ENCODE data around the gene ZNF423.
A peak's percentile ranks its signal among the peaks of the same experiment; 100 is the strongest.
"Not testable (repeated sequence)": the region's sequence is repeated elsewhere in the genome, so short reads cannot be mapped to it uniquely, and the experiment has no call there.

ZNF423 gene

DNA sequence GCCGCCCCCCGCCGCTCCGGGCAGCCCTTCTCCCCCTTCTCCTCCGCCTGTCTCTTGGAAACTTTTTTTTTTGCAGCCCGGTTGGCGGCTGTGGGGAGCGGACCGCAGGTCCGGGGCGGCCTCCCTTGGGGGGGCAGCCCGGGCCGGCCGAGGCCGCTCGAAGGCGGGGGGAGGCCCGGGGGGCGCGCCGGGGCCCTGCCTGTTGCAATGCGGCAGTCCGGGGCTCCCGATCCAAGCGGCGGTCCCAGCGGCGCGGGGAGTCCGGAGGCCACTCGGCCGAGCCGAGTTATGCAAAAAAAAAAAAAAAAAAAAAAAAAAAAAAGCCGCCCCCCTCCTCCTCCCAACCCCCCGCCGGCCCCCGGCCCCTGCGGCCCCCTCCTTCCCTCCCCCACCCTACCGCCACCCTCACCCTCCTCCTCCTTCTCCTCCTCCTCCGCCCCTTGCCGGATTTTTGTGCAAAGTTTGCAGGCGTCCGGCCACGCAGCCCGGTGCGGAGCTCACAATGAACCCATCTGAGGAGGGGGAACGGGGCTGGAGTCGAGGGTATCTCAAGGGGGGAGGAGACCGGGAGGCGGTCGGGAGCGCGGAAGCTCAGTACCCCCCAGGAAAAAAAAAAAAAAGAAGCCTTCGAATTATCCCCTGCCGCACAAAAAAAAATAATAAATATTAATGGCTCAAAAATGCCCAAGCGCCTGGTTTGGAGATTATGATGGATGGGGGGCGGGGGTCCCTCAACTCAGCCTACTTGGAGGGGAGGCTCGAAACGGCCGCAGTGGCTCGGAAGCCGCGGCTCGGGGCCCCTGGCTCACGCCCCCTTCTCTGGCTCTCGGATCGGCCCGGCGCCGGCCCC lies at the start of gene ZNF423:
Gene ZNF423 (minus strand): TSS at position 291 of the 850 bp plus-strand sequence. CDS start 338 bp downstream, outside the sequence.
- DNase-seq = no peak

DNA sequence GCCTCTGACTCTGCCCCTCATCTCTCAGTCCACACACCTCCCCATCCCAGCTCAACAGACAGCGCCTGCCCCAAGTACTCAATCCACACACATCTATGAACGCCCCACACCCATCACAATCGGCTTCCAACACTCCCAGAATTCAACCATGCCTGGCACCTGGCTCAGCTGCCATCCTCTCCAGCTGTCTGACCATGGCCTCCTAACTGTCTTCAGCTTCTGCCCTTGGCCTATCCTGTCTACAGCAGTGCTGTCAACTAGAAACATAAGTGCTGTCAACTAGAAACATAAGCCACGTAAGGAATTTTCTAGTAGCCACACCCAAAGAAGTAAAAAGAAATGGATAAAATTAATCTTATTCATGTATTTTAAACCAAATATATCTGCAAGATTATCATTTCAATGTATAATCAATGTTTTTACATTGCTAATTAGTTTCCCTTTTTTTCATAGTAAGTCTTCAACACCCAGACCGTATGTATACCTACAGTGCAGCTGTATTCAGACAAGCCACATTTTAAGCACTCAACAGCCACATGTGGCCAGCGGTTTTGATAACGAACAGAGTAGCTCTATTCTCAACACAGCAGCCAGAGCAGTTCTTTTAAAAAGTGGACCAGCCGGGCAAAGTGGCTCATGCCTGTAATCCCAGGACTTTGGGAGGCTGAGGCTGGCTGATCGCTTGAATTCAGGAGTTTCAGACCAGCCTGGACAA lies 48.6 kb upstream of the ZNF423 start:
- DNase-seq = no peak

DNA sequence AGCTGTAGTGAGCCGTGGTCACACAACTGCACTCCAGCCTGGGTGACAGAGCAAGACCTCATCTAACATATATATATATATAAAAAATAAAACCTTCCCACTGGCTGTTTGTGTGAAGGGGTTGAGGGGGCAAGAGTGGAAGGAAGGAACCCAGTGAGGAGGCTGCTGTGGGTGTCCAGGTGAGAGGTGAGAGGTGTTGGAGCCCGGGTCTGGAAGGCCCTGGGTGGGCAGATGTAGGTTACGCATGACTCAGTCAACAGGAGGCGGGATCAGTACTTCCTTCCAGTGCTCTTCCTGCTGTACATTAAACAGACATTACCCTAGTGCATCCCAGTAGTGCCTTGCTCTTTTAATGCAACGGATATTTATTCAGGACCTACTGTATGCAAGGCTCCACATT lies 47.0 kb upstream of the ZNF423 start:
- no peak for DNase-seq

DNA sequence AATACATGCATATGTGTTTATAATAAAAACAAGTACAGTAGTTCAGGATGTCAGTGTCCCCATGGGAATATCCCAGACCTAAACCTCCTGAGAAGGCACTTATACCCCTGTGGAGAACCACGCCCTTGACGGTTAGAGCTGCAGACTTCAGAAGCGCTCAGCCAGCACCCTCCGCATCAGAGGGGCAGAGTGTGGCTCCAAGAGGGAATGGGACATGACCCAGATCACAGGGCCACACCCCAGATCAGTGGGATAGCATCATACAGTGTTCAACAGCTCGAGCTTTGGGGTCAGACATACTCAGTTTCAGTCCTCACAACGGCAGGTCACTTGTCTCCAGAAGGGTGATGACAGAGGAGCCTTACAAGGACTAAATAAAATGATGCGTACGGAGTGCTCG lies 45.8 kb upstream of the ZNF423 start:
- no peak for DNase-seq

DNA sequence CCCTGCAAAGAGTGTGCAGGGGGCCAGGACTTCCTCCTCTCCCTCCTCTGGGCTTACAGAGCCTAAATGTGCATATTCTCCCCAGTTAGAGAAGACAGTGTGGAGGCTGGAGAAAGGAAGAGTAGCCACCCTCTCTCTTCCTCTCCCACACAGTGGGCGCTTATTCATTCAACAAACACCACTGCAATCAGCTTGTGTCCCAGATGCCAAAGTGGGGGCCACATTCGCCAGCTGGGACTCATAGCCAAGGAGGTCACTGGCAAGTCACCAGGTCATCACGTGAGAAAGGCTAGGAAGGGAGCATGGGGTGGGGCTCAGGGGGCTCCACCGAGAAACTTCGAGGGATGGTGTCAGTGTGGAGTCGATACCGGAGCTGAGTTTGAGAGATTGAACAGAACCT lies 45.0 kb upstream of the ZNF423 start:
- DNase-seq = no peak

DNA sequence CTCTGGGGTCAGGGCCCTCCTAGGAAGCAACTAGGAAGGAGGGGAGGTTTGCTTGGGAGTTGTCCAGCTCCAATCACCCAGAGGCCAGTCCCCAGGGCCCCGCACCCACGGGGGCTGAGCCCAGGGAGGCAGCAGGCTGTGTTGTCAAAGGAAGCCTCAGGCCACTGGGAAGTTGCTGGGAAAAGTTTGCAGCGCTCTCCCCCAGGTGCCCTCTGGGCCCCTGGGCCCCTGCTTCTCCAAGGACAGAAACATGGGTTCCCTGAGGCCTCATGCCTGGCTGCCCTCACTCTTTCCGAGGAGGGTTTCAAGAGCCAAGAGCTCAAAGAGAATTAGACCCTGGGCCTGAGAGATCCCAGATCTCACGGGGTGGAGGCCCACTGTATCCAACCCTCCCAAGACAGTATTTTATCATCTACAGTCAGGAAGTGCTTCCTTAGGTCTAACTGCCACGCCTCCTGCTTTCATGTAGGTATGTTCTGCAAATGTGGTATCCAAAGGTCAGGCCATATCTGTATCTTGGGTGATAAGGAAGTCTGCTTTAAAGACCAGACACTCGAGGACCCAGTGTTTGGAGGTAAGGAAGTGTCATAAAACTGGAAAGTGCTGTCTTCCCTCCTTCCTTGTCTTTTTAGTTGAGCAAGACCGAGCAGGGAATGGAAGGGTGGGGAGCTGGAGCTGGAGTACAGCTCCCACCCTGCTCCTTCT lies 44.2 kb upstream of the ZNF423 start:
- DNase-seq = no peak

DNA sequence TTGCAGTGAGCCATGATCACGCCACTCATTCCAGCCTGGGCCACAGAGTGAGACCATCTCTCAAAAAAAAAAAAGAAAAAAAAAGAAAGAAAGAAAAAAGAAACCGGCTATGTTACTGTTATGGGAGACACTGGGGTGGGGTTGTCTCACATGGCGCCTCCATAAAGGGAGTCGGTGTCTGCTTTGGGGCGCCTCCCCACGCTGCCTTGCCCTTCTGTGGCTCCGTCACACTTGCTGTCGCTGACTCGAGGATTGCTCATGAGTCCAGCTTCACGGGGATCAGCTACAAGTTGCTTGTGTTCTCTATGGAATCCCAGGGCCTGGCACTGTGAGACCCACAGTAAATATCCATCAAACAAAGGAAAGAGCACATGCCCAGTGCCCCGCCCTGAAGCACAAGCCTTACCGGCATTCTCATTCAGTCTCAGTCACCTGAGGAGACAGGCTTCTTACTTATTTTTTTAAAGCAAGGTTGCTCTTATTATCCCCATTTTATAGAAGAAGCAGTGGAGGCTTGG lies 40.6 kb upstream of the ZNF423 start:
- no peak for DNase-seq

DNA sequence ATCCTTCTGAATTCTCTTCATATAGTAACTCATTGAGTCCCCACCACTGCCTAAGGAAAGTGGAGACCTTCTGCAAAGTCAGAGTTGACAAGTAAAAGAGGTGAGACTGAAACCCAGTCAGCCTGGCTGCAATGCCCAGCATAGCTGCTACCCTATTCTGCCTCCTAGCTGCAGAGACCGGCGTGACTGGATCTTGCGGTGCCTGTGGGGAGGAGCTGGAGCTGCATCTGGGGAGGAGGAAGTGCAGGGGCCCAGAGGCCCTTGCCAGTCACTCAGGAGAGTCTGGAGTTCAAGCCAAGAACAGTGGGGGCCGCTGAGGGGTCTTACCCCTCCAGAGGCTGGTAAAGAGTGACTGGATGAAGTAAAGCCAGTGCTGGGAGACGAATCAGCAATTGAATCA lies 35.0 kb upstream of the ZNF423 start:
- DNase-seq = peak in 1 of 2 donors; percentile 1

DNA sequence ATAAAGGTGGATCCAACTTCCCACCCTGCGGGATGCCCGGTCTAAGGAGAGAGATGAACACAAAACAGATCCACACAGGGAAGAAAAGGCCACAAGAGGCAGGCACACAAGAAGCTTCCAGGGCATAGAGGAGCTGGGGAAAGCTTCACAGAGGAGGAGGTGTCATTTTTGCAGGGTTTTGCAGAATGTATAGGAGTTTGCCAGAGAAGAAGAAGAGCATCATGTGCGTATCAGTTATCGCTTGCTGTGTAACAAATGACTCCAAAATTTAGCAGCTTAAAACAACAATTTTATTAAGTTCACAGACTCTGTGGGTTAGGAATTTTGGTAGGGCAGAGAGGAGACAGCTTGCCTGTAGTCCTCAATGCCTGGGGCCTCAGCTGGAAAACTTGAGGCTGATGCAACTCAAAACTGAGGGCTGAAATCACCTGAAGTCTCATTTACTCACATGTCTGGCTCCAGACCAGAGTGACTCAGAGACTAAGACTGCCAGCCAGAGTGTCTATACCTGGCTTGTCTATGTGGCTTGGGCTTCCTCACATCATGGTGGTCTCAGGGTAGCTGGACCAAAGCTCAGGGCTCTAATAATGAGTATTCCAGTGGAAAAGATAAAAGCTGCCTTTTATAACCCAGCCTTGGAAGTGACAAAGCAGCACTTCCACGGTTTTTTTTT lies 33.9 kb upstream of the ZNF423 start:
- no peak for DNase-seq

DNA sequence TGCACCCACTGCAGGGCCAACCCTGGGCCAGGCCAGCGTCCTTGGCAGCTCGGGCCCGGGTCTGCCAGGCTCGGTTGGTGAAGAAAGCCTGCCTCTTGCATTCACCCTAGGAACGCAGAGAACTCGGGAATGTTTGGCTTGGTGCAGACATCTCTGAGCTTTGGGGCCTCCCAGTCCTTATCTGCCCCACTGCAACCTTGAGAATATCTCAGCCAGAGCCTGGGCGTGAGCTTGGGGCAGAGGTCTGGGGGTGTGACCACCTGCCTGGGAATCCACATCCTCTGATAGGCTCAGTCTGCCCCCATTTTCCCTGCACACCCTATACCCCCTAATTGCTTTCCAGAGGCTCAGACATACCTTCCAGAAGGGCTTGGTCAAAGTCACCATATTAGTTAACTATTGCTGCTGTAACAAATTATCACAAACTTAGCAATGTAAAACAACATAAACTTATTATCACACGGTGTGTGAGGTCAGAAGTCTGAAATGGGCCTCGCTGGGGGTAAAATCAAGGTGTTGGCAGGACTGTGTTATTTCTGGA lies 30.7 kb upstream of the ZNF423 start:
- no peak for DNase-seq

DNA sequence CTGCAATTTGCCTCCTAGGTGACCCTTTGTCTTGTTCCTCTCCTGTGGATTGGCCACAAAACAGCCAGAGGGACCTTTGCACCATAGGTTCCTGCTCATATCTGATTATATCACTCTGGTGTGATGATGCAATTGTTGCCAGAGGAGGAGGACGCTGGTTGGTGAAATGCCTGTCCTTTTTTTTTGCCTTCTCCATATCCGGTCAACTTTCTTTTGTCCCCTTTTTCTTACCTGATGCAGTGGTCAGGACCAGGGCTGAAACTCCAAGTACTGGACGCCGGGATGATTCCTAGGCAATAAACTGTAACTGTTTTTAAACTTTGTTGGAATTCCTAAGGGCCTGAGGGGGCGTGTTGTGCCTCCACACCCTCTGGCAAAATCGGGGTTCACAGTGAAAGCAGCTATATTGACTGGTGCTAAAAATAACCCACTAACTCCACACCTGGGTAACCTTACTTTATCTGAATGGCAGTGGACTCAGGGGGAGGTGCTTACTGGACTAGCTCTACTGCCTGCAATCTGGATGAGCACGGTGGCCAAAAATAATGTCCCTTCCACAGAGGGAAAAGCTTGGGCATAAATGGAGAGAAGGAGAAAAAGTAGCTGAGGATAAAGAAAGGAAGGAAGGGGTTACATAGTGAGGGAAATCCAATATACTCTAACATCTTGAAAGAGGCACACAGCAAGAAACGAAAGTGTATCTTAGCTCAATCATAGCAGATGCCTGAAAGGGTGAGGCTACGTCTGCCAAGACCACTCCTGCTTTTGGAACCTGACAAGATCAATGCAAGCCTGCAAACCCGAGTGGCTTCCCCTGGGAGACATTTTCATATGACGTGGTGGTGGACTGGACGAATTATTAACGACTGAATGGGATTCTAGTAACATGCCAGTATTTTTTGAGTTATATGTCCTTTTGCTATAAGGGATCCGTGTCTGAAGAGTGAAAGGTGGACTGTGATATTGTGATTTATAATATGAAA lies 28.4 kb upstream of the ZNF423 start:
- no peak for DNase-seq

DNA sequence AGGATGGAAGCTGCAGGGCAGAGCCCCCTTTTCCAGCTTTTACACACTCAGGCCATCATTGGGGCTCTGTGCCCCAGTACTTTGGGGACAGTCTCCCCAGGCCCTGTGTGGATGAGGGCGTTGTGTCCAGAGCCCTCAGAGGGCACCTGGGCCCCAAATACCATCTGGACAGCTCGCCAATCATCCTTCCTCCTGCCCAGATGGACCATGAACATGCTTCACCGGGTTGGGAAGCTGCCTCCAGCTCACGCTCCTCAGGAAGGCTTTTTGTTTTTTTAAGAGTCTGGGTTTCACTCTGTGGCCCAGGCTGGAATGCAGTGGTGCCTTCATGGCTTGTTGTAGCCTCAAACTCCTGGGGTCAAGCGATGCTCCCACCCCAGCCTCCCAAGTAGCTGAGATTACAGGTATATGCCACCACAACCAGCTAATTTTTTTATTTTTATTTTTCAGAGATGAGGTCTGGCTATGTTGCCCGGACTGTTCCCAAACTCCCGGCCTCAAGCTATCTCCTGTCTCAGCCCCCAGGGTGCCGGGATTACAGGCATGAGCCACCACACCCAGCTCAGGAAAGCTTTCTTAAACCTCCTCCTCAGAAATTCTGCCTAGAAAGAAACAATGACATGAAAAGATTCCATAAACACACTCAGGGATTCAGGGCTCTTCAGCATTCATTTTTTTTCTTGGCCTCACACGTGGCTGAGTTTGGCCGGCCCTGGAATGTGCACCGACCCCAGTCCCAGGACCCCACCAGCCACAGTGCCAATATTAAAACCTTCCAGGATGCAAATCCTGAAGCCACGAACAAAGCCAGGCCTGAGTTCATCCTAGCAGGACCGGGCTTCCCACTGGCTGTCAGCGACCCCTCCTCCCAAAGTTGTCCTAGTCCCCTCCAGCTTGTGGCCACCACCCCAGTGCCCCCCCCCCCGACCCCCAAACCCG lies 27.4 kb upstream of the ZNF423 start:
- DNase-seq = no peak

DNA sequence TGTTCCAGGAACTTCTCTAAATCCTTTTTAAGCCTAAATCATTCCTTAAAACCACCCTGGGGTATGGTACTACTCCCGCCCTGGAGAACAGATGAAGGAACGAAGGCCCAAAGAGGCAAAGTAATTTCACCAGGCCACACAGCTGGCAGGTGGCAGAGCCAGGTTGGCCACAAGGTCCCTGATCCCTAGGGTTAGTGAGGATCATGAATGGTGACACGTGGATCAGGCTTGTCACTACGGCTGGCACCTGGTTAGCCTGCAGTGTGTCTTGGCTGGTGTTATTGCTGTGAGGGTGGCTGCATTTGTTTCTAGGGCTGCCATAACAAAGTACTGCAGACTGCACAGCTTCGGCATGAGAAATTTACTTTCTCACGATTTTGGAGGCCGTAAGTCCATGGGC lies 26.0 kb upstream of the ZNF423 start:
- no peak for DNase-seq

DNA sequence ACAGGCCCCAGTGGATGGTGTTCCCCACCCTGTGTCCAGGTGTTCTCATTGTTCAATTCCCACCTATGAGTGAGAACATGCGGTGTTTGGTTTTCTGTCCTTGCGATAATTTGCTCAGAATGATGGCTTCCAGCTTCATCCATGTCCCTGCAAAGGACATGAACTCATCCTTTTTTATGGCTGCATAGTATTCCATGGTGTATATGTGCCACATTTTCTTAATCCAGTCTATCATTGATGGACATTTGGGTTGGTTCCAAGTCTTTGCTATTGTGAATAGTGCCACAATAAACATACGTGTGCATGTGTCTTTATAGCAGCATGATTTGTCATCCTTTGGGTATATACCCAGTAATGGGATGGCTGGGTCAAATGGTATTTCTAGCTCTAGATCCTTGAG lies 22.6 kb upstream of the ZNF423 start:
- not testable (repeated sequence) for DNase-seq

DNA sequence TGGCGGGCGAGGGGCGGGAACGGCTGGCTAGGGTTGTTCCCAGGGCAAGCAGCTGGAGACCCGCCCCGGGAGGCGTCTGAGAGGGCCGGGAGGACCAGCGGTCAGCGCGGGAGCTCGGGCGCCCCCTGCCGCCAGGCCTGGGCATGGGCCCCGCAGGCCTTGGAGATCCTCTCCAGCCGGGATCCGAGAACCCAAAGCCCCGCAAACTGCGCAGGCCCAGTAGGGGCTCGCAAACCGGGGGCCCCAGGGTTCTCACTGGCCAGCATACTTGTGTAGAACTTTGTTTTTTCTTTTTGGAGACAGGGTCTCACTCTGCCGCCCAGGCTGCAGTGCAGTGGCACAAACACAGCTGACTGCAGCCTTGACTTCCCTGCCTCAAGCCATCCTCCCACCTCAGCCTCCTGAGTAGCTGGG lies 20.8 kb upstream of the ZNF423 start:
- DNase-seq = no peak

DNA sequence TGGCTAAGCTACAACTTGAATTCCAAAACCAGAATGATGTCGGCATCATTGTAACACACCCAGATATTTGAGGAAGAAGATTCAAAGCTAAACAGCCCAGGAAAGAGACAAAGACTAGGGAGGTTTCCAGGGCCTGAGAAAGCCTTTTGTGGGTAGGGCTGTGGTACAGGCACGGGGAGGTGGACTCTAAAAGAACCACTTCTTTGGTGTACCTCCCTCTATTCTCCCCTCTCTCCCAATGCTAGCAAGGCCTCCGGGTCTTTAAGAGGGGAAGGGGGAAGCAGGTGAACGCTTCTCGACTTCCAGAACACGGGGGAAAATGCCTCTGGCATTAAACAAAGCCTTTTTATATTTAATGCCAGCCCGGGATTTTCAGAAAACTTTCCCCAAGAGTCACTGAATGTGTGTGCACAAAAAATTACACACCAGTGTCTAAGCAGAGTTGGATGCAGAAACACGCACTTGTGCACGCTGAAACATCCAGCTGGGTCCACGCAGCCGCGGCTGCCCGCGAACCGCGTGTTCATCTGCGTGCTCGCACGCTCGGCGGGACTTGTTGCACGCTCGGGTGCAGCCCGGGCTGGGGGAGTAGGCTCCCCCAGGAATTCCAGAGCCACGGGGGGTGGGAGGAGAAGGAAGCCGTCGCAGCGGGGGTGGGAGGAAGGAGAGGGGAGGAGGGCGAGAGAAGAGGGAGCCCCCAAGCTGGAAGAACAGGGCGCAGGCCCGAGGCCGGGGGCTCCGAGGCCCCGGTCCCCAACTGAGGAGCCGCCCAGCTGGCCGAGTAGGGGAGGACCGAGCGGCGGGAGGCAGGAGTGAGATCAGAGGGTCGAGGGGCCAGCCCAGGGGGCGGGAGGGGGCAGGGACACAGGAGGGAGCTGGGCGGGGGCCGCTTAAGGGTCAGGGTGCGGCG lies 20.1 kb upstream of the ZNF423 start:
- no peak for DNase-seq

DNA sequence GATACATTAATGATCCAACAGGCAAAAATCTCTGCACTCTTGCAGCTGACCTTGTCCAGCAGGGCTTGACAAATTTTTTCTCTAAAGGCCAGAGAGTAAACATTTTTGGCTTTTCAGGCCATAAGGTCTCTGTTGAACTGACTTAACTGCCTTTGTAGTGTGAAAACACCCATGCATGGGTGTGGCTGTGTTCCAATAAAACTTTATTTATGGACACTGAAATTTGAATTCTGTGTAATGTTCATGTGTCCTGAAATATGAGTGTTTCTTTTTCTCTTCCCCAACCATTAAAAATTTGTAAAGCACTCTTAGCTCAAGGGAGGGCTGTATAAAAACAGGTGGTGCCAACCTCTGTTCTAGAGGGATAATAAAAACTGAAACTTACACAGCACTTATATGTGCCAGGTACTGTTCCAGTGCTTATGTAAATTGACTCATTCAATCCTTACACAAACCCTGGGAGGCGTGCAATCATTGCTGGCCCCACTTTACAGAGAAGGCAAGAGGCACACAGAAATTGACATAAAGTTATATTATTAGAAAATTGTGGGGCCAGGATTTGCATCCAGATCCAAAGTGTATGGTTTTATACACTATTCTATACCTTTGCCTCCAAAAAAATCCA lies 18.8 kb upstream of the ZNF423 start:
- DNase-seq = no peak

DNA sequence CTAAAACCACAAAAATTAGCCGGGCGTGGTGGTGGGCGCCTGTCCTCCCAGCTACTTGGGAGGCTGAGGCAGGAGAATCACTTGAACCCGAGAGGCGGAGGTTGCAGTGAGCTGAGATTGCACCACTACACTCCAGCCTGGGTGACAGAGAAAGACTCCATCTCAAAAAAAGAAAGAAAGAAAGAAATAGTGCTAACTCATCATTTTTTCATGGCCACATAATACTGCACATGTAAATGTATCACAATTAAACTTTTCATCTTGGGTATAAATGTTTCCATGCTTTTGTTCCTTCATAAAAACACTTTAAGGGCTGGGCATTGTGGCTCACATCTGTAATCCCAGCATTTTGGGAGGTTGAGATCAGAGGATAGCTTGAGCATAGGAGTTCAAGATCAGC lies 15.9 kb upstream of the ZNF423 start:
- not testable (repeated sequence) for DNase-seq

DNA sequence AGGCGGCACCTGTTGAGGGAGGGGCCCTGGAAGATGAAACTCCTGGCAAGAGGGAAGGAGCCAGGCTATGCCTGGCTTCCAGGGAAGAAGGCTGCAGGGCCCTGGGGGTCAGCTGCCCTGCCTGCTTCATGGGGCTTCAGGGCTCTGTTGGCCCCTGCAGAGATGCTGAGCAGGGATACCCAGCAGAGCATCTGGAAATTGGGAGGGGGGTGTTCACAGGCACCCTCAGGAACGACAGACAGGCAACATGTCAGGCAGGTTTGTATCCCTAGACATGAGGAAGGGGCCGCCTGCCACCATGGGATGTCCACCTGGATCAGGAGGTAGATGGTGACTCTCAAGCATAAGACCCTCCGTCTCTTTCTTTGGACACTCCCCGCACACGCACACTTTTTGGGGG lies 13.8 kb upstream of the ZNF423 start:
- no peak for DNase-seq
